ENCODE data around the gene NXT2.
"Not testable (repeated sequence)": the region's sequence is repeated elsewhere in the genome, so short reads cannot be mapped to it uniquely, and the experiment has no call there.

The NXT2 gene

DNA sequence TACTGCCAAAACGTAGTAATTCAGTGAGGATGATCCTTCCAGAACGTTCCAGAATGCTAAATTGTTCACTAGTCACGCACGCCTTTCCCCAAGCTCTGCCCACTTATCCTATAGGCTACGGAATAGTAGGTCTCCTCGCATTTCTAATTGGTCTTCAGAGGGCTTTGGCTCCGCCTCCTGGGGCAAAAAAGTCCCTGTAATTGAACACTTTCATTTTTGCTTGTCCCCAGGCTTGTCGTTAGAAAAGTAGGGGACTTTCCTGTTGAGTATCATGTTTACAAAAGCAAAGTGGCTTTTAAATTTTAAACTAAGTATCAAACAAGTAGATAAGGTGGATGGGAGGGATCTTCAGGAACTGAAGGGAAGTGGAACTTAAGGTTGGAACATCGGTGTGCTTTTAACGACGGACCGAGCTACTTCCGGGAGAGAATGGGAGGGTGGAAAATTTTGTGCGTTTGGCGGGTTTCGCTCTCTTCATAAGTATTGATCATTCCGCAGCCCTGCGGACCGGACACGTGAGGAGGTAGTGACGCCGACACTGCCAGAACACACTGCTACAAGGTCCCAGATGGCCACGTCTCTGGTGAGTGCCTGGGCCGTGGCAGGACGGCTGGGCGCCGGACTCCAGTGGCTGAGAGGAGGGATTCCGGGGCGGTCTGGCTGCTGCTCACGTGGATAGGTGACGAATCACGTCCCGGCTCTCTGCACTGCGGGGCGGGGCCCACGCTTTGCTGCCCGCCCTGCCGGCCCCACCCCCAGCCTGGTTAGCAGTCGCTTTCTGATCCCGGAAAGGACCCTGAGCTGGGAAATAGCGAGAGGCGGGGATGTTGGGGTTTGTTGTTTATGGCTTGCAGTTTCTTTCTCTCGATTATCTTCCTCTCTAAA, at the start of gene NXT2:
Gene NXT2, plus strand, starts transcription at position 406 of the 885 bp plus-strand sequence. Its CDS starts 163 bp downstream, at position 569.
- DNase-seq = peak; percentile 70

DNA sequence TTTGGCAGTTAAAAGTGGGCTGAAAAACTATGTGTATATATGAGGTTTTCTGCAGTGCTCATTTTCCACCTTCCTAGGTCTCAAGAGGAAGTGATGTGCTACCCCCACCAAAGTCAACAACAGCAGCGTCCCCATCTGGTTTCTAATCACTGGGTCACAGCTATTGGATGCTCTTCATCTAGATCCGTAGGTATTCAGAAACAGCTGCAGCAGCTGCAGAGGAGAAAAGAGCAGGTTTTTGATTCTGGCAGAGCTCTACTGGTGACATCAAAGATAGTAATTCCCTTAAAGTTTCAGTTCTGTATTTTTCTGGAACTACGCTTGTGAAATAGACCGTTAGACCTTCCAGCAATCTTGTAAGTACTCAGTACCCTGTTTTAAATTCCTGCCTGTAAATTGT, 49.0 kb upstream of the NXT2 start:
- DNase-seq = no peak

DNA sequence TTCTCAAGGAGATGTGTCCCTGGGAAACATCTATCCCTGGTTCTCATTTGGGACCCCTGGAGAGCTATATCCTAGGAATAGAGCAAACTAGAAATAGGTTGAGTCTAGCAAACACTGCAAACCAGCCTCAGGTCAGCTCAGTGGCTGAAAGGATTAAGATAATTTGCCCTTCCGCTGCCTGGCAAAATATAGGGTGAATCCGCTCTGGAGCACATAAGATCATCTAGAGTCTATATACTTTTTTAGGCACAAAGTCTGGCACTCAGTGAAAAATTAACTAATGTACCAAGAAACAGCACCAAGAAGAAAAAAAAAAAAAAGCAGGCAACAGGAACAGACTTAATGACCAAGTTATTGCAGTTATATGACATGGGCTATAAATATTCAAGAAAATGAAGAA, 47.5 kb upstream of the NXT2 start:
- no peak for DNase-seq

DNA sequence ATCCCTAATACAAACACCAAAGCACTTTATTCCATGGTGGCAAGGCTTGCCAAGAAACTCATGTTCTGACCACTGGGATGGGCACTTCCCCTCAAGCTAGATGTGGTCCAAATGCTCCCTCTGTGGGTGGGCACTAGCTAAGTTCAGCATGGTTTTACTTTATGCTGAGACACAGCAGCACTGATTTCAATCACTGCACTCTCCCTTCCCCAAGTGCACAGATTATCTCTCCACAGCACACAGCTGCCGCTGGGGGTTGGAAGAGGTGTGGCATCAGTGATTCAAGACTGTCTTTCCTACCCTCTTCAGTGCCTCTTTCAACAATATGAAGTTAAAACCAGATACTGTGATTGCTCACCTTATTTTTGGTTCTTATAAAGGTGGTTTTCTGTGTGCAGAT, 38.2 kb upstream of the NXT2 start:
- DNase-seq = no peak

DNA sequence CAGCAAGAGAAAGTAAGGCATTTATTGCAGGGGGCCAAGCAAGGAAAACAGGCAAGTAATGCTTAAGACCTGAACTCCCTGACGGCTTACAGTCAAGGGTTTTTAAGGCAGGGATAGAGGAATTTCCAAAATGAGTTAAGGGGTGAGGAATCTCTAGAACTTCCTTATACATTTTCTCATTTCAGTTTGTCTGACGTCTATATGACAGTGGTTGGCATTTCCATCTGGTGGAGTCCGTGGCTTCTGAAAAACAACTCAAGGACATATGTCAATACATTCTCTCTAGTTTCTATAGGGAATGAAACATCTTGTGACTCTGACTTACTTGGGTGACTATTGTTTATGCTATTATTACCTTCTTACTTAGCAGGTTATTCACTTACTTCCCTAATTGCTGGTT, 35.5 kb upstream of the NXT2 start:
- no peak for DNase-seq

DNA sequence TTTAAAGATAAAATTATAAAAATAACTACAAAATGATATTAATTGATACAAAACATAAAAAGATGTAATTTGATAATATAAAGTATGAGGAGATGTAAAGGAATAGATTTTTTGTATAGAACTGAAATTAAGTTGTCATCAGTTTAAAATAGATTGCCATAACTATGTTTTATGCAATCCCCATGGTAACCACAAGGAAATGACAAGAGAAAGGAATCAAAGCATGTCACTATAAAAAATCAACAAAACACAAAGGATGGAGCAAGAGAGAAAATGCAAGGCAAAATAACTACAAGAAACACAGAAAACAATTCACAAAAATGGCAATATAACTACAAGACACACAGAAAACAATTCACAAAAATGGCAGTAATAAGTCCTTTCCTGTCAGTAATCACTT, 27.7 kb upstream of the NXT2 start:
- no peak for DNase-seq

DNA sequence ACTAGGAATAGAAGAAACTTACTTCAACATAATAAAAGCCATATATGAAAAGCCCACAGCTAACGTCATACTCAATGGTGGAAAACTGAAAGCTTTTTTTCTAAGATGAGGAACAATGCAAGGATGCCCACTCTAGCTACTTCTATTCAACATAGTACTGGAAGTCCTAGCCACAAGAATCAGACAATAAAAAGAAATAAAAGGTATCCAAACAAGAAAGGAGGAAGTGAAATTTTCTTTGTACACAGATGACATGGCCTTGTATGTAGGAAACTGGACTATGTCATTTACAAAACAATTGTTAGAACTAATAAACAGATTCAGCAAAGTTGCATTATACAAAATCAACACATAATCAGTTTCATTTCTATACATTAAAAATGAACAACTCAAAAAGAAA, 25.5 kb upstream of the NXT2 start:
- DNase-seq = no peak

DNA sequence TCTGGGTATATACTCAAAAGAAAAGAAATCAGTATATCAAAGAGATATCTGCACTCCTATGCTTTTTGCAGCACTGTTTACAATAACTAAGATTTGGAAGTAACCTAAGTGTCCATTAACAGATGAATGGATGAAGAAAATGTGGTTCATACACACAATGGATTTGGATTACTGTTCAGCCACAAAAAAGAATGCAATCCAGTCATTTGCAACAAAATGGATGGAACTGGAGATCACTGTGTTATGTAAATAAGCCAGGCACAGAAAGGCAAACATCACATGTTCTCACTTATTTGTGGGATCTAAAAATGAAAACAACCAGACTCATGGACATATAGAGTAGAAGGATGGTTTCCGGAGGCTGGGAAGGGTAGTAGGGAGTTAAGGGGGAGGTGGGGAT, 17.6 kb upstream of the NXT2 start:
- no peak for DNase-seq

DNA sequence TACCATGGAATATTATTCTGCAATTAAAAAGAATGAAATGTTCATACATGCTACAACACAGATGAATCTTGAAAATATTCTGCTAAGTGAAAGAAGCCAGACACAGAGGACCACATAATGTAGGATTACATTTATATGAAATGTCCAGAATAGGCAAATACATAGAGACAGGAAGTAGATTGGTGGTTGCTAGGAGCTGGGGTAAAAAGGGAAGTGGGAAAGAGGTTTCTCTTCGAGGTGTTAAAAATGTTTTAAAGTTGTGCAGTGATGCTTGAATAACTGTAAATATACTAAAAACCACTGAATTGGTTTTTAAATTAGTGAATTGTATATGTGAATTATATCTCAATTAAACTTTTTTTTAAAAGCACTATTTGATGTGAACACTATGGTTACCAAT, 3.6 kb upstream of the NXT2 start:
- peak; percentile 0 for DNase-seq

DNA sequence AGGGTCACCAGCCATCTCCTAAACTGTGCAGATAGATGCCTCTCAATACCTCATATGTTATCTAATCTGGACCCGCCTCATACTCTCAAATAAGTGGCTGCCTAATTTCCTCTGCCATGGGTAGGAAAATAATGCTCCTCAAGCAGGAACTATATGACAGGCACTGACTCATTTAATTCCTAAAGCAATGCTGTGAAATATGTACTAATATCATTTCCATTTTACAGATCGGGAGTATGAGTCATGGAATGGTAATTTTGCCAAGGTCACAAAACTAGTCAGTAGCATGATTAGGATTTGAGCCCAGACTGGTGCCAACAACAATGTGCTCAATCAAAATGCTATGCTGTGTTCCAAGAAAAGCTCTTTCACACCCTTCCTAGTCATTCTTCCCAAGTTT, 3.0 kb upstream of the NXT2 start:
- DNase-seq = no peak

DNA sequence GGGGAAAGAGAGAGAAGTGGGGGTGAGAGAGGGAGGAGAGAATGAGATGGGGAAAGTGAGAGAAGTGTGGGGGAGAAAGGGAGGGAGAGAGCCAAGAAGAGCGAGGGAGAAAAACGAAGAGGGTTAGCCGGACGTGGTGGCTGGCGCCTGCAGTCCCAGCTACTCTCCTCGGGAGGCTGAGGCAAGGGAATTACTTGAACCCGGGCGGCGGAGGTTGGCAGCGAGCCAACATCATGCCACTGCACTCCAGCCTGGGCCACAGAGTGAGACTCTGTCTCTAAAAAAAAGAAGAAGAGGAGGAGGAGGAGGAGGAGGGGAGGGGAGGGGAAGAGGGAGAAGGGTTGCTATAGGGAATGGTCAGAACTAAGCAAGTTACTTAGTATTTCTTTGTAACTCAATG, 1.7 kb upstream of the NXT2 start:
- no peak for DNase-seq

DNA sequence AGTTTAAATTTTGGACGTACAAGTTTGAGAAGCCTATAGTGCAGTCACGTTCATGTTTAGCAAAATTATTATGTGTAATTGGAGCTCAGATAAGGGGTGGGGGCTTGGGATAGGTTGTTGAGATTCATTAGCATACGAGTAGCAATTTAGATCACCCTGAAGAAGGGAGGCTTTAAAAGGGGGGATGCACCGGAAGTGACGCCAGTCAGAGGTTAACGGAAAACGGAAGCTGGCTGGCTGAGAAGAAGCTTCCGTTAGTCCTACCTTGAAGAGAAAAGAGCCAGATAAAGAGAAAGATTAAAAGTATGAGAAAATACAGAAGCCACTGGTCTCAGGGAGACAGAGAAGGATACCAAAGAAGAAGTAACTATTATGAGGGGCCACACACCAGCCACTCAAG, 1.1 kb upstream of the NXT2 start:
- DNase-seq = no peak

DNA sequence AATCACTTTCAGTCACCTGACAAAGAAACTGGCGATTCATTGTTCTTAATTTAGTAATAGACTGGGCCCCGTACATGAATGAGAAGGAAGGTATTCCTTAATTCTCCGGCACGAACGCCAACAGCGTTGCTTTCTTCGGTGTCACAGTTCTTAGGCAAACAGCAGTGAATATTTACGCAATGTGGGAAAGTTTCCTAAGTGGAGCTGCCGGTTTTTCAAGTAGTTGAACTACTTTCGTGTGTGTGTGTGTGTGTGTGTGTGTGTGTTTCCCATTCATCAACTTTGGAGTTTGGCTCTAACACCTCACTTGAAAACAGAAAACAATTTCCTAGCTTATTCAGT, 651 bp downstream of the NXT2 start:
- DNase-seq = peak; percentile 70

DNA sequence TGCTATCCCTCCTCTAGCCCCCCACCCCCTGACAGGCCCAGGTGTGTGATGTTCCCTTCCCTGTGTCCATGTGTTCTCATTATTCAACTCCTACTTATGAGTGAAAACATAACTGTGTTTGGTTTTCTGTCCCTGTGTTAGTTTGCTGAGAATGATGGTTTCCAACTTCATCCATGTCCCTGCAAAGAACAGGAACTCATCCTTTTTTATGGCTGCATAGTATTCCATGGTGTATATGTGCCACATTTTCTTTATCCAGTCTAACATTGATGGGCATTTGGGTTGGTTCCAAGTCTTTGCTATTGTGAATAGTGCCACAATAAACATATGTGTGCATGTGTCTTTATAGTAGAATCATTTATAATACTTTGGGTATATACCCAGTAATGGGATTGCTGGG, 2.4 kb downstream of the NXT2 start:
- not testable (repeated sequence) for DNase-seq

DNA sequence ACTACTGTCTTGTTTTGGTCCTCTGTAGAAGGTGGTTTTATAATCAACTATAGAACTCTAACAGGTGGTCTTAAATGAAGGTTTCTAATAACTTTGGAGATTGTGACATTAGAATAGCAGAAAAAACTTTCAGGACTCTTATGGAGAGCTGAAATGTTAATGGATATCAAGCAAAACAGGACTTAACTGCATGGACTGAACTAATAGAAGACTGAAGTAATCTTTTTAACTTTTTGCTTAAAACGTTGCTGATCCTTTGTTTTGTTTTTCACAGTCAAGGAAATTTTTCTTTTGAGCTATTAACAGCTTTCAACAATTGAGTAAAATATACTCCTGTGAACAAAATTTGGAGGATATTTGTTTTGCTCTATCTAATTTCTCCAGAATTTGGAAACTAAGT, 17.2 kb downstream of the NXT2 start:
- no peak for DNase-seq

DNA sequence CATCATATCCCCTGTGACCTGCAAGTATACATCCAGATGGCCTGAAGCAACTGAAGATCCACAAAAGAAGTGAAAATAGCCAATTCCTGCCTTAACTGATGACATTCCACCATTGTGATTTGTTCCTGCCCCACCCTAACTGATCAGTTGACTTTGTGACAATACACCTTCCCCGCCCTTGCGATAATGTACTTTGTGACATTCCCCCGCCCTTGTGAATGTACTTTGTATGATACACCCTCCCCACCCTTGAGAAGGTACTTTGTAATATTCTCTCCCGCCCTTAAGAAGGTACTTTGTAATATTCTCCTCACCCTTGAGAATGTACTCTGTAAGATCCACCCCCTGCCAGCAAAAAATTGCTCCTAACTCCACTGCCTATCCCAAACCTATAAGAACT, 39.4 kb downstream of the NXT2 start:
- not testable (repeated sequence) for DNase-seq

DNA sequence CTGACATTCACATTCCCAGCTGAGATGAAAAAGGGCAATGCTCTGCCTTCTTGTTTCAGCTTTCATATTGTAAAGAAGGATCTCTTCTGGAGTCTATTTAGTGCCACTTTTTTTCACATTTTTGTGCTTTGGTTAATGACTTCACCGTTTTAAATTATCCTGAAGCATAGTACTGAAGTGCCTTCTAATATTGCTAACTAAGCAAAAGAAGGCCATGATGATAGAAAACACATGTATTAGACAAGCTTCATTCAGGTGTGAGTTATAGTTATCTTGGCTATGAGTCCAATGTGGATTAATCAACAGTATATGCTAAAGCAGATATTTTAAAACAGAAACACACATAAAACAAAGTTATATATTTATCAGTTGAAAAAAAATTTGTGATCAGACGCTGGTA, 40.4 kb downstream of the NXT2 start:
- DNase-seq = no peak

DNA sequence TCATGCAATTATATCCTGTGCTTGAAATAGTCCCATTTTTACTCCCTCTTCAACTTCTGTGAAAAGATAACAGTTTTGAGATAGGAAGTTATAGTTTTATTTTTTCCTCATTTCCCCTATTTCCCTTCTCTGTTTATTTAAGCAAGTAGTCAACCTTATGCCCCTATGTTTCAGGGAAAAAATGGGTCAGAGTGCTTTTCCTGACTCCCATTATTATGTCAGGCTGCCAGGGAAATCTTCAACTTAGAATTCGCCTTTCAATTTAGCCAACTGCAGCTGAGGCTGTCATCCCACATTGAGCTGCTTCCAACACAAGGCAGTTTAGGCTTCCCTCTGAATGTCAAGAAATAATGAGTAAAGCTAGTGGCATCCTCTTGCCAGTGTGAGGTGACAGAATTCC, 42.3 kb downstream of the NXT2 start:
- no peak for DNase-seq

DNA sequence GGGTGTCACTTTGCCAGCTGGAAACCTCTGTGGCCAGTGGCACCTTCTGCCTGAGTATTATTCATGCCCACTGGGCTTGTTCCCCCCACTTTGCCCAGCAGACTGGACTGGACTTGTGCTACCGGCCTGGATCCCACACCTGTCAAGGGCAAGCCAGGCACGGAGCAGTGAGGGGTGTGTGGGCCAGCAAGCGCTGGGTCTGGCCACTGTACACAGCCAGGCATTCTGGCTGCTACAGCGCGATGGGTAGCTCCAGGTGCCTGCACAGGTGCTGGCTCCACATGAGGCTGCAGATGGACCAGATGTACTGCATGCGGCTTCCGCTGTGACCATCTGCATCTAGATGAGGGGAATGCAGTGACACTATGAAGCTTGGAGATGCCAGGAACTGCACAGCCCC, 48.8 kb downstream of the NXT2 start:
- DNase-seq = no peak

DNA sequence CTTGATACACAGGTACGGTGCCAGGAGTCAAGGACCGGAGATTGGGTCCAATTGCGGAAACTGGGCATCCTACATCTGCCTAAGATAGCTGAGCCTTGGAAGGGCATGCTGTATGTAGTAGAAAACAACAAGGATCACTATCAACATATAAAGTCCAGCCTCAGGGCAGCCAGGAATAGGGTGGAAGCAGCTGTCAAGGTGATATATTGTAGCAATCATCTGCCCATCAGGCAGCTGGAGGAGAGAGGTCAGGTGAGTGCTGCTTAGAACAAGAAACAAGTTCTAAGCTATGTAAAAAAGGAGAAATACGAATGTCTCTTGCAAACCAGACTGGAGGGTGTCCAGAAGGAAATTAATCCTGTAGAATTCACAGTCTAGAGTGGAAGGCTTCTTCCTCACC, 53.5 kb downstream of the NXT2 start:
- no peak for DNase-seq
